ENCODE results near the gene YARS1. TPM values are rescaled to one million over a fixed set of nuclear protein-coding genes. Genes with fewer than 3 reads are reported as not detected.

YARS1 gene
- total RNA-seq, 6 donors from 2014 or later = 82.1 to 110 (median 95.1) TPM

DNA sequence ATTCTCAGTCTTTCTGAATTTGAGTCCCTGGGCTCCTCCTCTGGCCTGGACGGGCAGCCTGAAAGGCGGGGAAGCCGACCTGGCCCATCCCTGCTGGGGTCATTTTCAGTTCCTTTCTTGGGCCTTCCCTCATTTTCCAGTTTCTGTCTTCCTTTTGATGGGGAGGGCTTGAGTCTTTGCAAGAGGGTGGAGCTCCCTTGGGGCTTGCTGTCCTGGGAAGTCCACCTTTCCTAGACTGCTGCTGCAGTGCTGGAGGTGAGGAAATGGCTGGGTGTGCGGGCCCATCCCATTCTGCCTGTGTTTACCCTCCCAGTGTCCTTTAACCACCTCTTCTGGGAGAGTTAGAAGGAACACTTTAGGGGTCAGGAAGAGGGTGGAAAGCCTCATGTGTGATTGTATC lies 74.2 kb downstream of the YARS1 start:
- 32 to 61% methylated on average over 3 to 4 of the region's 4 CpGs for WGBS, 2 donors
- DNase-seq (peak in 1 of 2 donors; percentile 38), ATAC-seq (ENCODE audit: low FRiP score in 2 of 2) (peak in 1 of 2 donors; percentile 32)
- Histone ChIP-seq H3K4me3 (peak overlapping the region in 3 of 4 donors; percentile 82 to 85 (median 84)), H3K4me1 (peaks cover 13 to 32% (median 27%) of the 10 kb centered on the region in 4 donors), H3K27me3 (no peaks in the 10 kb centered on the region), H3K9me3 (no peaks in the 10 kb centered on the region), H3K27ac (peak overlapping the region; percentile 46 to 94 (median 88)), H3K36me3 (no peaks in the 10 kb centered on the region)
- TF ChIP-seq, protein P1, sequence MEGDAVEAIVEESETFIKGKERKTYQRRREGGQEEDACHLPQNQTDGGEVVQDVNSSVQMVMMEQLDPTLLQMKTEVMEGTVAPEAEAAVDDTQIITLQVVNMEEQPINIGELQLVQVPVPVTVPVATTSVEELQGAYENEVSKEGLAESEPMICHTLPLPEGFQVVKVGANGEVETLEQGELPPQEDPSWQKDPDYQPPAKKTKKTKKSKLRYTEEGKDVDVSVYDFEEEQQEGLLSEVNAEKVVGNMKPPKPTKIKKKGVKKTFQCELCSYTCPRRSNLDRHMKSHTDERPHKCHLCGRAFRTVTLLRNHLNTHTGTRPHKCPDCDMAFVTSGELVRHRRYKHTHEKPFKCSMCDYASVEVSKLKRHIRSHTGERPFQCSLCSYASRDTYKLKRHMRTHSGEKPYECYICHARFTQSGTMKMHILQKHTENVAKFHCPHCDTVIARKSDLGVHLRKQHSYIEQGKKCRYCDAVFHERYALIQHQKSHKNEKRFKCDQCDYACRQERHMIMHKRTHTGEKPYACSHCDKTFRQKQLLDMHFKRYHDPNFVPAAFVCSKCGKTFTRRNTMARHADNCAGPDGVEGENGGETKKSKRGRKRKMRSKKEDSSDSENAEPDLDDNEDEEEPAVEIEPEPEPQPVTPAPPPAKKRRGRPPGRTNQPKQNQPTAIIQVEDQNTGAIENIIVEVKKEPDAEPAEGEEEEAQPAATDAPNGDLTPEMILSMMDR (IDR thresholded peaks at IDR 0.05) = no peak
- no peak for TF ChIP-seq POLR2AphosphoS5 (IDR thresholded peaks at IDR 0.05)
- TF ChIP-seq POLR2A (IDR thresholded peaks at IDR 0.05) = peak in 1 of 4 donors; percentile 24

DNA sequence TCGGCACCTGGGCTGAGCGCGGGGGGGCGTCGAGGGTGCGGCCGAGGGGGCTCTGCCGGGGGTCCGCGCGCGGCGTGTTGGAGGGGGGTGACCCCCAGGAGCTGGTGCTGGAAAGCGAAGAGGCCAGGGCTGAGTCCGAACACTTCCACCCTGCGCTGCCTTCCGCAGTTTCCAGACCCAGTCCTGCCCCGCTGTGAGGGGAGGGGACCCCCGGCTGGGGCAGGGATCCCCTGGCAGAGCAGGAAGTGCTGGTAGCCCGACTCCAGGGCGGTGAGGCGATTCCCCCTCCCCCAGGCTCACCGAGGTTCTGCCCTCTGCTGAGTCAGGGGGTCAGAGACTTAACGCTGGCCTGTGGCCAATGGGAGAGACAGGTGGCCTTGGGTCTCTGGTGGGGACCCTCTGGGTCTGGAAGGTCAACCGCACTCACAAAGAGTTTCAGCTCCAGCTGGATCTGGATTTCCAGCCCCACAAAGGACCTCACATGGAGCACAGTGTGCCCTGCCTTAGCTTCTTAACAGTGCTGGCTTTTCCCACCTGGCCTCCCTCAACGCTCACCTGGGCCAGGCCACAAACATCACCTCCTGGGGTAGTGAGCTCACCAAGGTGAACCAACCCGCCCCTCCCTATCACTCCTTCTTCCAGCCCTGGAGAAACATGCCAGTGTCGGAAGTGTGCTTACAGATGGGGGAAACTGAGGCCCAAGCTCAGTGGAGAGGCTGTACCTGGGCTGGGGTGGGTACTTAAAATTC lies 74.8 kb downstream of the YARS1 start:
- ATAC-seq (ENCODE audit: low FRiP score in 2 of 2) (peak; percentile 19 to 66), DNase-seq (peak in 1 of 2 donors; percentile 46)
- no peak for TF ChIP-seq EP300 (IDR thresholded peaks at IDR 0.05)
- no peak for TF ChIP-seq POLR2A (IDR thresholded peaks at IDR 0.05)
- peak in 1 of 2 donors; percentile 7 for TF ChIP-seq POLR2AphosphoS5 (IDR thresholded peaks at IDR 0.05)
- TF ChIP-seq, protein P1 (IDR thresholded peaks at IDR 0.05) = no peak
- Histone ChIP-seq H3K27me3 (no peaks in the 10 kb centered on the region), H3K4me1 (peaks cover 13 to 32% (median 27%) of the 10 kb centered on the region in 4 donors), H3K36me3 (no peaks in the 10 kb centered on the region), H3K9me3 (no peaks in the 10 kb centered on the region), H3K4me3 (peak overlapping the region; percentile 71 to 85 (median 83)), H3K27ac (peak overlapping the region; percentile 85 to 94 (median 90))
- WGBS, 2 donors = 12 to 65% methylated on average over 3 to 24 of the region's 28 CpGs

DNA sequence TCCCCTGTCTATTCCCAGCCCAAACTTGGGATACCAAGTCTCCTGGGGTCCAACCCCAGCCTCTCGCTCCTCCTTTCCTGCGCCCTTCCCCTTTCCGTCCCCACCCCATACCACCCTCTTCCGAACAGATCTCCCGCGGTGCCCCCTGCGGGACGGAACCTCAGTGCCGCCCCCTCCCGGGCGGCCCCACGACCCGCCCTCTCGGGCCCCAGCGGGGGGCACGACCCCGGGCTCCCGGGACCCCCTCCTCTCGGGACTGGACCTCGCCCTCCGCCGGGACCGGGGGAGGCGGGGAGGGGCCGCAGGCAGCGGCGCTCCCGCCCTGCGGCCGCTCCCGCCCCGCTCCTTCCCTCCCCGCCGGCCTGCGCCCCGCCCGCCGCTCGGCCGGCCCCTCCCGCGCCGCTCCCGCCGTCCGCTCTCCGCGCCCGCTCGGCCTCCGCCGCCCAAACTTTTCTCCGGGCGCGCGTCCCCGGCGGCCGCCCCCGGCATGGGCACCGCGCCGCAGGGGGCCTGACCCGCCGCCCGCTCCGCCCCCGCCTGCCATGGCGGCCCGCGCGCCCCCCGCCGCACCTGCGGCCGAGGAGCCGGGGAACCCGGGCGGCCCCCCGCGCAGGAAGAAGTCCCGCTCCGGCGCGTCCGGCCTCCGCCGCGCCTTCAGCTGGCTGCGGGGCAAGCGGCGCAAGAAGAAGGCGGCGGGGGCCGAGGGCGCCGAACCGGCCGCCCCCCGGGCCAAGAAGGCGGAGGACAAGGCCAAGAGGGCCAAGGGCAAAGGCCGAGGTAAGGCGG lies 75.6 kb downstream of the YARS1 start:
- peak overlapping the region; percentile 85 to 94 (median 90) for H3K27ac ChIP-seq

GRCh38 chr1:32741059-32741412 lies 76.1 kb downstream of the YARS1 start:
- ATAC-seq (ENCODE audit: low FRiP score in 2 of 2) (peak in 1 of 2 donors; percentile 1), DNase-seq (no peak)
- Histone ChIP-seq H3K4me1 (peaks cover 13 to 32% (median 27%) of the 10 kb centered on the region in 4 donors), H3K9me3 (no peaks in the 10 kb centered on the region), H3K36me3 (no peaks in the 10 kb centered on the region), H3K4me3 (peak overlapping the region; percentile 60 to 85 (median 83)), H3K27me3 (no peaks in the 10 kb centered on the region), H3K27ac (peak overlapping the region; percentile 70 to 94 (median 82))
- TF ChIP-seq, protein P1 (IDR thresholded peaks at IDR 0.05) = no peak
- TF ChIP-seq POLR2A (IDR thresholded peaks at IDR 0.05) (no peak), EP300 (IDR thresholded peaks at IDR 0.05) (no peak), POLR2AphosphoS5 (IDR thresholded peaks at IDR 0.05) (no peak)
- WGBS, 2 donors = 27 to 28% methylated on average over 10 of the region's 10 CpGs

More for the DNA sequence above, 75.6 kb downstream of the YARS1 start:
- Histone ChIP-seq H3K4me1 (peaks cover 13 to 32% (median 27%) of the 10 kb centered on the region in 4 donors), H3K36me3 (no peaks in the 10 kb centered on the region), H3K27me3 (no peaks in the 10 kb centered on the region), H3K9me3 (no peaks in the 10 kb centered on the region), H3K4me3 (peak overlapping the region; percentile 71 to 85 (median 83))
- TF ChIP-seq, protein P1 (IDR thresholded peaks at IDR 0.05) = peak; percentile 24 to 47 (median 39)
- TF ChIP-seq POLR2AphosphoS5 (IDR thresholded peaks at IDR 0.05) (no peak), POLR2A (IDR thresholded peaks at IDR 0.05) (no peak), EP300 (IDR thresholded peaks at IDR 0.05) (no peak)
- ATAC-seq (ENCODE audit: low FRiP score in 2 of 2) (peak; percentile 45 to 86), DNase-seq (peak in 1 of 2 donors; percentile 90)
- WGBS, 2 donors = 0 to 2% methylated on average over 10 to 21 of the region's 103 CpGs
